GM12875 (cell line): ENCODE results near the gene RTP2.

Experiments used
- H3K4me3 ChIP-seq: one replicate; pipeline ENCODE4 v1.5.1; 2011; ENCODE audit warnings: low read depth, low read length, control low read depth
- CTCF ChIP-seq: IDR thresholded peaks from 2 replicates; pipeline ENCODE4 v1.5.1; 2011; ENCODE audit warnings: low read depth, mild to moderate bottlenecking, control low read depth, inconsistent platforms, low read length, moderate library complexity, borderline replicate concordance; ENCODE audit not compliant: insufficient read depth

Gene RTP2

GRCh38 chr3:187708696-187709095, 6.3 kb upstream of the RTP2 start:
- no peak for TF ChIP-seq CTCF

GRCh38 chr3:187706971-187707370, 4.6 kb upstream of the RTP2 start:
- no peak overlapping the region for H3K4me3 ChIP-seq
- no peak for TF ChIP-seq CTCF

More at GRCh38 chr3:187708696-187709095, 6.3 kb upstream of the RTP2 start:
- H3K4me3 ChIP-seq = no peak overlapping the region

- H3K4me3 ChIP-seq = no peak overlapping the region
- no peak for TF ChIP-seq CTCF
Observed at GRCh38 chr3:187705164-187705563, 2.8 kb upstream of the RTP2 start.

- TF ChIP-seq CTCF = no peak
- no peak overlapping the region for H3K4me3 ChIP-seq
Observed at GRCh38 chr3:187700249-187700648, 2.1 kb downstream of the RTP2 start.

GRCh38 chr3:187698499-187699399, 3.6 kb downstream of the RTP2 start:
- no peak for TF ChIP-seq CTCF

GRCh38 chr3:187696021-187696420, 6.3 kb downstream of the RTP2 start:
- TF ChIP-seq CTCF = no peak

More at GRCh38 chr3:187698499-187699399, 3.6 kb downstream of the RTP2 start:
- no peak overlapping the region for H3K4me3 ChIP-seq

GRCh38 chr3:187695449-187695848, 6.9 kb downstream of the RTP2 start:
- TF ChIP-seq CTCF = no peak

More at GRCh38 chr3:187696021-187696420, 6.3 kb downstream of the RTP2 start:
- no peak overlapping the region for H3K4me3 ChIP-seq

More at GRCh38 chr3:187695449-187695848, 6.9 kb downstream of the RTP2 start:
- no peak overlapping the region for H3K4me3 ChIP-seq
